GM12878 (cell line): ENCODE results near the gene NINL. TPM values are rescaled to one million over a fixed set of nuclear protein-coding genes. Genes with fewer than 3 reads are reported as not detected.

ENCODE experiments used
- ATAC-seq: fragments of 200-7000 bp; cut with Tn5 transposase; 3 replicates; pipeline ENCODE4 v1.9.1; 2020; ENCODE audit warnings: mild to moderate bottlenecking, moderate library complexity
- BruUV-seq: library from RNA; stranded (reverse); fragments of 400-500 nt; replicated peaks from 2 replicates; lab custom pipeline; 2021; lab: Mats Ljungman, UMichigan
- CTCF ChIA-PET: fragments of 300-600 bp; sonication (Branson Sonifier 250); formaldehyde crosslinking; extraction: SDS; loops from one replicate; lab custom pipeline; 2021; ENCODE audit warnings: inconsistent platforms; lab: Yijun Ruan, JAX
- POLR2A ChIA-PET: fragments of 350-600 bp; formaldehyde crosslinking; extraction: SDS; loops from one replicate; lab custom pipeline; 2021; ENCODE audit warnings: inconsistent platforms; lab: Charles Lee
- RAD21 ChIA-PET: fragments of 300-600 bp; sonication (Branson Sonifier 250); formaldehyde crosslinking; loops from one replicate; lab custom pipeline; 2023; ENCODE audit warnings: antibody characterized with exemption; ENCODE audit not compliant: unreplicated experiment; lab: Charles Lee
- SMC1A ChIA-PET: fragments of 300-600 bp; sonication (Branson Sonifier 250); formaldehyde crosslinking; loops from one replicate; lab custom pipeline; 2023; ENCODE audit not compliant: unreplicated experiment, uncharacterized antibody; lab: Charles Lee
- DNase-seq: peaks from one replicate; pipeline ENCODE4 v3.0.0-alpha.2; 2011; ENCODE audit warnings: low read depth, low spot score
- FAIRE-seq: peaks from 3 replicates; lab custom pipeline; 2011; peaks lifted over from hg19 to GRCh38; lab: Jason Lieb, UNC
- H2AFZ ChIP-seq: 2 replicates; pipeline ENCODE4 v1.6.0; 2011; ENCODE audit warnings: low read depth, low read length, control low read depth; ENCODE audit not compliant: control insufficient read depth
- H3K27ac ChIP-seq: 2 replicates; pipeline ENCODE4 v1.5.1; 2011; ENCODE audit warnings: control low read depth; ENCODE audit not compliant: control insufficient read depth, insufficient read depth
- H3K27me3 ChIP-seq, 2 experiments: replicated peaks in 1 of 2; 2 replicates each; pipeline versions ENCODE4 v1.6.0 to v1.6.1; 2011; ENCODE audit warnings: low read length in 1 of 2; ENCODE audit not compliant: control insufficient read depth in 2 of 2, insufficient read depth in 2 of 2
- H3K36me3 ChIP-seq, 2 experiments: 2 replicates each; pipeline ENCODE4 v1.5.1; 2011; ENCODE audit warnings: low read length in 1 of 2; ENCODE audit not compliant: control insufficient read depth in 2 of 2, insufficient read depth in 2 of 2
- H3K4me1 ChIP-seq: 2 replicates; pipeline ENCODE4 v1.6.1; 2011; ENCODE audit warnings: mild to moderate bottlenecking, low read length, moderate library complexity, mixed read lengths; ENCODE audit not compliant: control insufficient read depth, insufficient read depth
- H3K4me2 ChIP-seq: 2 replicates; pipeline ENCODE4 v1.6.0; 2011; ENCODE audit warnings: control low read depth; ENCODE audit not compliant: control insufficient read depth, insufficient read depth
- H3K4me3 ChIP-seq: fragments of 200-600 bp; sonication (generic); 2 replicates; pipeline ENCODE4 v1.5.1; 2016
- H3K79me2 ChIP-seq: 2 replicates; pipeline ENCODE4 v1.6.0; 2011; ENCODE audit warnings: low read length; ENCODE audit not compliant: control insufficient read depth, insufficient read depth
- H3K9ac ChIP-seq: 2 replicates; pipeline ENCODE4 v1.8.0; 2011; ENCODE audit warnings: low read length, control low read depth, mixed read lengths; ENCODE audit not compliant: control insufficient read depth, insufficient read depth
- H3K9me3 ChIP-seq: replicated peaks from 3 replicates; pipeline ENCODE4 v1.5.1; 2011; ENCODE audit warnings: mild to moderate bottlenecking, low read length; ENCODE audit not compliant: control insufficient read depth, insufficient read depth
- H4K20me1 ChIP-seq: 2 replicates; pipeline ENCODE4 v1.6.0; 2011; ENCODE audit not compliant: control insufficient read depth, insufficient read depth
- DPF2 ChIP-seq: fragments of 450-650 bp; IDR thresholded peaks from 2 replicates; pipeline ENCODE4 v1.6.1; 2017; ENCODE audit warnings: mild to moderate bottlenecking
- MXI1 ChIP-seq: fragments of 150-350 bp; IDR thresholded peaks from 2 replicates; pipeline ENCODE4 v1.6.1; 2011; ENCODE audit warnings: low read depth, mild to moderate bottlenecking, inconsistent platforms, low read length, improper control_type of control experiment
- NFYA ChIP-seq: IDR thresholded peaks from 2 replicates; pipeline ENCODE4 v1.6.1; 2011; ENCODE audit warnings: low read depth, mild to moderate bottlenecking, low read length, improper control_type of control experiment, borderline replicate concordance
- RB1 ChIP-seq: fragments of 450-650 bp; formaldehyde crosslinking; IDR thresholded peaks from 2 replicates; pipeline ENCODE4 v1.6.1; 2017; ENCODE audit warnings: mild to moderate bottlenecking, borderline replicate concordance
- WGBS: methylation state at CpG from one replicate; pipeline ENCODE4 v1.1.6; 2016; ENCODE audit warnings: low lambda C conversion rate; ENCODE audit not compliant: insufficient replicate concordance, insufficient coverage; ENCODE audit errors: missing lambda C conversion rate; 5-methylcytosine and 5-hydroxymethylcytosine counted together
- in situ Hi-C: fragments of 300-500 bp; cut with MboI; formaldehyde crosslinking; loops from 9 replicates; pipeline ENCODE4 v1.14.3; 2018; ENCODE audit warnings: mixed read lengths
- intact Hi-C: fragments of 100-400 bp; cut with micrococcal nuclease; formaldehyde crosslinking; loops from one replicate; pipeline ENCODE4 v1.14.2; 2022; ENCODE audit not compliant: unreplicated experiment
- polyA plus RNA-seq, 11 experiments: library from polyadenylated mRNA; depleted of rRNA in 4 of 11; unstranded in 6 of 11; stranded (reverse) in 5 of 11; fragments of >200 nt; fragmentation: Nextera tagmentation in 4 of 11; fragmentation: Illumina TruSeq in 1 of 11; extraction: Ambion mirVana in 4 of 11; extraction: Trizol in 1 of 11; gene quantifications; 1 replicate in 1 of 11; 2 replicates in 10 of 11; pipeline versions ENCODE4 v1.2.1 to v1.2.3, GENCODE V29; 2011 to 2016; ENCODE audit warnings: inconsistent platforms in 2 of 11, missing spikeins in 2 of 11, low read depth in 1 of 11
- total RNA-seq, 4 experiments: library from RNA; depleted of rRNA in 3 of 4; stranded (reverse); fragments of >200 nt in 3 of 4; fragmentation: Illumina TruSeq in 1 of 4; extraction: Trizol in 1 of 4; gene quantifications; 2 replicates each; pipeline versions ENCODE4 v1.2.1 to v1.2.3, GENCODE V29; 2013 to 2021
- TF ChIP-seq, protein P1 (sequence below): fragments of 450-650 bp; IDR thresholded peaks from 2 replicates; pipeline ENCODE4 v1.6.1; 2014; ENCODE audit warnings: mild to moderate bottlenecking

The NINL gene
- total and polyA plus RNA-seq, 10 of the 15 experiments (the other 5 are each of a cell fraction or from before 2014, with no cell fraction given) = 0.04 to 0.77 (median 0.23) TPM; not detected in 1

DNA sequence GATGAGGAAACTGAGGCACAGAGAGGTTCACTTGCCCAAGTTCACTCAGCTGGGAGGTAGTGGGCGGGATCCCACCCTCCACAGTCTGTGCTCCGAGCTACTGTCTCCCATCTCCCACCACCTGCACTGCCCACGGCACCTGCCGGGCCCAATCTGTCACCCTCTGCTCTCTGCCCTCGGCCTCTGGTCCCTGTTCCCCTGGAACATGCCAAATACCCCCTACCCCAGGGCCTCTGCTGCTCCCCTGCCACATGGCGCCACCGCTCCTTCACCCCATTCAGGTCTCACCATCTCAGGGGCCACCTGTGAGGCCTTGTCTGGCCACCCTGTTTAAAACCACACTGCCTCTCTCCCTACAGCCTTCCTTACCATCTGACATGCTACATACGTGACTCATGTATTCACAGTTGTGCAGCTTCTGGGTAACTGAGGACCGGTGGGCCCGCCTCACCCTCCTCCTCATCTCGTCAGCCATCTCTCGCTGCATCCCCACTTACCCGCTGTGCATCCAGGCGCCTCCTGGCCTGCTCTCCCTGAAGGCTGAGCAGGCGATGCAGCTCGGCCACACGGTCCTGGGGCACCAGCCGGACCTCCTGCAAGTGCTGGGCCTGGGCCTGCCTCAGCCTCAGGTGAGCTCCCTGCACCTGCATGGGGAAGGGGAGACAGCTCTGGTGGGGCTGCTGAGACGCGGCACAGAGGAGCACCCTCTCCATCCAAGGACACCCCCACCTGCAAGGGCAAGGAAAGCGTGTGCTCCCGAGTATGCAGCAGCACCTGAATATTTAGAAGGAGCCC, 127.2 kb downstream of the NINL start:
- in situ Hi-C loops (no loop called here), intact Hi-C loops (no loop called here)
- Histone ChIP-seq H3K27ac (no peak overlapping the region), H3K27me3 (no peaks in the 10 kb centered on the region; a peak in 1 of 4 replicates), H3K79me2 (no peaks in the 10 kb centered on the region), H3K9me3 (no peaks in the 10 kb centered on the region), H3K9ac (no peak overlapping the region), H4K20me1 (no peaks in the 10 kb centered on the region), H3K4me3 (no peak overlapping the region), H3K4me2 (no peak overlapping the region), H3K36me3 (no peaks in the 10 kb centered on the region), H2AFZ (no peak overlapping the region), H3K4me1 (no peaks in the 10 kb centered on the region)
- TF ChIP-seq MXI1 (no peak), RB1 (no peak), DPF2 (no peak), NFYA (no peak)
- TF ChIP-seq, protein P1, sequence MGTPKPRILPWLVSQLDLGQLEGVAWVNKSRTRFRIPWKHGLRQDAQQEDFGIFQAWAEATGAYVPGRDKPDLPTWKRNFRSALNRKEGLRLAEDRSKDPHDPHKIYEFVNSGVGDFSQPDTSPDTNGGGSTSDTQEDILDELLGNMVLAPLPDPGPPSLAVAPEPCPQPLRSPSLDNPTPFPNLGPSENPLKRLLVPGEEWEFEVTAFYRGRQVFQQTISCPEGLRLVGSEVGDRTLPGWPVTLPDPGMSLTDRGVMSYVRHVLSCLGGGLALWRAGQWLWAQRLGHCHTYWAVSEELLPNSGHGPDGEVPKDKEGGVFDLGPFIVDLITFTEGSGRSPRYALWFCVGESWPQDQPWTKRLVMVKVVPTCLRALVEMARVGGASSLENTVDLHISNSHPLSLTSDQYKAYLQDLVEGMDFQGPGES = no peak
- SMC1A ChIA-PET = interaction anchor here (1.3 kb wide), 1 partner anchor 12 kb away, joined by 4 read pairs; no protein-coding TSS in a partner anchor
- no TSS peak for BruUV-seq
- POLR2A ChIA-PET = no interaction called here
- CTCF ChIA-PET = no interaction called here
- FAIRE-seq (no peak), DNase-seq (no peak), ATAC-seq (no peak)
- RAD21 ChIA-PET = no interaction called here
- WGBS = 36% methylated on average over 18 of the region's 22 CpGs
